ENCODE results near the gene PRKX.

- TF ChIP-seq POLR2A (IDR thresholded peaks at IDR 0.05; ENCODE audit: low read depth, low read length), result no peak
- no peak for TF ChIP-seq POU2F2 (IDR thresholded peaks at IDR 0.05; ENCODE audit: low read depth, low read length)
- no peak for TF ChIP-seq SPI1 (IDR thresholded peaks at IDR 0.05; ENCODE audit: low read depth, low read length)
- TF ChIP-seq POLR2AphosphoS5 (IDR thresholded peaks at IDR 0.05; ENCODE audit: low read depth, low read length), result no peak
Measured at GRCh38 chrX:3738509-3738908, 25.1 kb upstream of the PRKX start.
